GM12892 (cell line): ENCODE measurements around the gene COL4A4.

Source experiments
- POLR2A ChIP-seq: IDR thresholded peaks from 2 replicates; pipeline ENCODE4 v1.6.1; 2011; ENCODE audit warnings: low read depth, low read length, control low read depth
- POLR2AphosphoS5 ChIP-seq: IDR thresholded peaks from 2 replicates; pipeline ENCODE4 v1.6.1; 2011; ENCODE audit warnings: low read depth, low read length, control low read depth

- TF ChIP-seq POLR2AphosphoS5 (no peak), POLR2A (no peak)
Observed at GRCh38 chr2:227186751-227187150, 22.7 kb upstream of the COL4A4 start.
